GM12878 (cell line): ENCODE data around the gene GREB1. TPM values are rescaled to one million over a fixed set of nuclear protein-coding genes. Genes with fewer than 3 reads are reported as not detected.

Experiments
- IKZF1 ChIP-seq: fragments of 450-650 bp; conservative IDR thresholded peaks from 2 replicates; pipeline ENCODE4 v1.6.1; 2017; ENCODE audit warnings: antibody characterized with exemption, mild to moderate bottlenecking
- NR2C1 ChIP-seq: fragments of 450-650 bp; IDR thresholded peaks from 2 replicates; pipeline ENCODE4 v1.6.1; 2017; ENCODE audit warnings: antibody characterized with exemption, mild to moderate bottlenecking, moderate library complexity
- PBX3 ChIP-seq: IDR thresholded peaks from 2 replicates; pipeline ENCODE4 v1.6.1; 2011; ENCODE audit warnings: mild to moderate bottlenecking, low read depth, low read length, moderate library complexity; ENCODE audit not compliant: insufficient replicate concordance
- TCF3 ChIP-seq: IDR thresholded peaks from 2 replicates; pipeline ENCODE4 v1.6.1; 2012; ENCODE audit warnings: low read depth, mild to moderate bottlenecking, low read length, borderline replicate concordance; ENCODE audit not compliant: insufficient read depth
- ZNF622 ChIP-seq: fragments of 450-650 bp; IDR thresholded peaks from 2 replicates; pipeline ENCODE4 v1.6.1; 2017; ENCODE audit warnings: mild to moderate bottlenecking, inconsistent platforms
- polyA plus RNA-seq, 11 experiments: library from polyadenylated mRNA; depleted of rRNA in 4 of 11; unstranded in 6 of 11; stranded (reverse) in 5 of 11; fragments of >200 nt; fragmentation: Nextera tagmentation in 4 of 11; fragmentation: Illumina TruSeq in 1 of 11; extraction: Ambion mirVana in 4 of 11; extraction: Trizol in 1 of 11; gene quantifications; 1 replicate in 1 of 11; 2 replicates in 10 of 11; pipeline versions ENCODE4 v1.2.1 to v1.2.3, GENCODE V29; 2011 to 2016; ENCODE audit warnings: inconsistent platforms in 2 of 11, missing spikeins in 2 of 11, low read depth in 1 of 11
- total RNA-seq, 4 experiments: library from RNA; depleted of rRNA in 3 of 4; stranded (reverse); fragments of >200 nt in 3 of 4; fragmentation: Illumina TruSeq in 1 of 4; extraction: Trizol in 1 of 4; gene quantifications; 2 replicates each; pipeline versions ENCODE4 v1.2.1 to v1.2.3, GENCODE V29; 2013 to 2021
- TF ChIP-seq, protein P1 (sequence below): IDR thresholded peaks from 2 replicates; pipeline ENCODE4 v1.6.1; 2012; ENCODE audit warnings: mild to moderate bottlenecking, low read depth, low read length
- TF ChIP-seq, protein P2 (sequence below): fragments of 450-650 bp; IDR thresholded peaks from 2 replicates; pipeline ENCODE4 v1.6.1; 2014; ENCODE audit warnings: mild to moderate bottlenecking
- TF ChIP-seq, protein P3 (sequence below): fragments of 450-650 bp; IDR thresholded peaks from 2 replicates; pipeline ENCODE4 v1.6.1; 2018; ENCODE audit warnings: borderline replicate concordance, mild to moderate bottlenecking; ENCODE audit not compliant: partially characterized antibody

GREB1 gene
- total and polyA plus RNA-seq, 10 of the 15 experiments (the other 5 are each of a cell fraction or from before 2014, with no cell fraction given), result 0.09 to 2.1 (median 0.37) TPM; not detected in 1

DNA sequence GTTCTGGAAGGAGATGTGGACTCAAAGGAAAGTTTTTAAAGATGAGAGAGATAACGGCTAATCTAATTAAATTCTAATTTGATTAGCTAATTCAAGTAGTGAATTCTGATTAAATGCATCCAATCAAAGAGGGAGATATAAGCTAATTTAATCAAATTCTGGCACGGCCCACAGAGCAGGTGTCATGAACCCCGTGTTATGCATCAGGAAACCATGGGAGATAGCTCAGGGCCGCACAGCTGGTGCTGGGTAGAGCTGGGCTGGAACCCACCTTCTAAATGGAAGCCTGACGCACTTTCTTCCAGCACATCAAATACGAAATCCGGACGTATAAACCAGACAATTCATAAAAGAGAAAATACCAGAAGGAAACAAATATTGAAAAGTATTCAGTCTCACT is 57.2 kb downstream of the GREB1 start (continued):
- TF ChIP-seq, protein P1, sequence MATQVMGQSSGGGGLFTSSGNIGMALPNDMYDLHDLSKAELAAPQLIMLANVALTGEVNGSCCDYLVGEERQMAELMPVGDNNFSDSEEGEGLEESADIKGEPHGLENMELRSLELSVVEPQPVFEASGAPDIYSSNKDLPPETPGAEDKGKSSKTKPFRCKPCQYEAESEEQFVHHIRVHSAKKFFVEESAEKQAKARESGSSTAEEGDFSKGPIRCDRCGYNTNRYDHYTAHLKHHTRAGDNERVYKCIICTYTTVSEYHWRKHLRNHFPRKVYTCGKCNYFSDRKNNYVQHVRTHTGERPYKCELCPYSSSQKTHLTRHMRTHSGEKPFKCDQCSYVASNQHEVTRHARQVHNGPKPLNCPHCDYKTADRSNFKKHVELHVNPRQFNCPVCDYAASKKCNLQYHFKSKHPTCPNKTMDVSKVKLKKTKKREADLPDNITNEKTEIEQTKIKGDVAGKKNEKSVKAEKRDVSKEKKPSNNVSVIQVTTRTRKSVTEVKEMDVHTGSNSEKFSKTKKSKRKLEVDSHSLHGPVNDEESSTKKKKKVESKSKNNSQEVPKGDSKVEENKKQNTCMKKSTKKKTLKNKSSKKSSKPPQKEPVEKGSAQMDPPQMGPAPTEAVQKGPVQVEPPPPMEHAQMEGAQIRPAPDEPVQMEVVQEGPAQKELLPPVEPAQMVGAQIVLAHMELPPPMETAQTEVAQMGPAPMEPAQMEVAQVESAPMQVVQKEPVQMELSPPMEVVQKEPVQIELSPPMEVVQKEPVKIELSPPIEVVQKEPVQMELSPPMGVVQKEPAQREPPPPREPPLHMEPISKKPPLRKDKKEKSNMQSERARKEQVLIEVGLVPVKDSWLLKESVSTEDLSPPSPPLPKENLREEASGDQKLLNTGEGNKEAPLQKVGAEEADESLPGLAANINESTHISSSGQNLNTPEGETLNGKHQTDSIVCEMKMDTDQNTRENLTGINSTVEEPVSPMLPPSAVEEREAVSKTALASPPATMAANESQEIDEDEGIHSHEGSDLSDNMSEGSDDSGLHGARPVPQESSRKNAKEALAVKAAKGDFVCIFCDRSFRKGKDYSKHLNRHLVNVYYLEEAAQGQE, result no peak
- TF ChIP-seq TCF3 (no peak), IKZF1 (no peak), NR2C1 (no peak), PBX3 (no peak), ZNF622 (no peak)
- TF ChIP-seq, protein P2, sequence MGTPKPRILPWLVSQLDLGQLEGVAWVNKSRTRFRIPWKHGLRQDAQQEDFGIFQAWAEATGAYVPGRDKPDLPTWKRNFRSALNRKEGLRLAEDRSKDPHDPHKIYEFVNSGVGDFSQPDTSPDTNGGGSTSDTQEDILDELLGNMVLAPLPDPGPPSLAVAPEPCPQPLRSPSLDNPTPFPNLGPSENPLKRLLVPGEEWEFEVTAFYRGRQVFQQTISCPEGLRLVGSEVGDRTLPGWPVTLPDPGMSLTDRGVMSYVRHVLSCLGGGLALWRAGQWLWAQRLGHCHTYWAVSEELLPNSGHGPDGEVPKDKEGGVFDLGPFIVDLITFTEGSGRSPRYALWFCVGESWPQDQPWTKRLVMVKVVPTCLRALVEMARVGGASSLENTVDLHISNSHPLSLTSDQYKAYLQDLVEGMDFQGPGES, result no peak
- TF ChIP-seq, protein P3, sequence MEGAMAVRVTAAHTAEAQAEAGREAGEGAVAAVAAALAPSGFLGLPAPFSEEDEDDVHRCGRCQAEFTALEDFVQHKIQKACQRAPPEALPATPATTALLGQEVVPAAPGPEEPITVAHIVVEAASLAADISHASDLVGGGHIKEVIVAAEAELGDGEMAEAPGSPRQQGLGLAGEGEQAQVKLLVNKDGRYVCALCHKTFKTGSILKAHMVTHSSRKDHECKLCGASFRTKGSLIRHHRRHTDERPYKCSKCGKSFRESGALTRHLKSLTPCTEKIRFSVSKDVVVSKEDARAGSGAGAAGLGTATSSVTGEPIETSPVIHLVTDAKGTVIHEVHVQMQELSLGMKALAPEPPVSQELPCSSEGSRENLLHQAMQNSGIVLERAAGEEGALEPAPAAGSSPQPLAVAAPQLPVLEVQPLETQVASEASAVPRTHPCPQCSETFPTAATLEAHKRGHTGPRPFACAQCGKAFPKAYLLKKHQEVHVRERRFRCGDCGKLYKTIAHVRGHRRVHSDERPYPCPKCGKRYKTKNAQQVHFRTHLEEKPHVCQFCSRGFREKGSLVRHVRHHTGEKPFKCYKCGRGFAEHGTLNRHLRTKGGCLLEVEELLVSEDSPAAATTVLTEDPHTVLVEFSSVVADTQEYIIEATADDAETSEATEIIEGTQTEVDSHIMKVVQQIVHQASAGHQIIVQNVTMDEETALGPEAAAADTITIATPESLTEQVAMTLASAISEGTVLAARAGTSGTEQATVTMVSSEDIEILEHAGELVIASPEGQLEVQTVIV, result no peak
